Coronary artery (tissue), 2 donors: ENCODE data around the gene SH3D19.
A peak's percentile ranks its signal among the peaks of the same experiment; 100 is the strongest.
"Not testable (repeated sequence)": the region's sequence is repeated elsewhere in the genome, so short reads cannot be mapped to it uniquely, and the experiment has no call there.

ENCODE experiments used
- DNase-seq: peaks from one replicate; pipeline ENCODE4 v3.0.0-alpha.2; 2017; ENCODE audit warnings: low spot score
- H3K27ac ChIP-seq, 2 donors: fragments of 200-600 bp; sonication (generic); one replicate each; pipeline ENCODE4 v1.5.1; 2016 to 2019
- H3K4me3 ChIP-seq: fragments of 200-600 bp; sonication (generic); 2 replicates; pipeline ENCODE4 v1.5.1; 2016; ENCODE audit warnings: mild to moderate bottlenecking, moderate library complexity
- CTCF ChIP-seq: fragments of 200-600 bp; sonication (generic); IDR thresholded peaks from one replicate; pipeline ENCODE4 v1.5.1; 2019; ENCODE audit warnings: antibody characterized with exemption

SH3D19 gene

DNA sequence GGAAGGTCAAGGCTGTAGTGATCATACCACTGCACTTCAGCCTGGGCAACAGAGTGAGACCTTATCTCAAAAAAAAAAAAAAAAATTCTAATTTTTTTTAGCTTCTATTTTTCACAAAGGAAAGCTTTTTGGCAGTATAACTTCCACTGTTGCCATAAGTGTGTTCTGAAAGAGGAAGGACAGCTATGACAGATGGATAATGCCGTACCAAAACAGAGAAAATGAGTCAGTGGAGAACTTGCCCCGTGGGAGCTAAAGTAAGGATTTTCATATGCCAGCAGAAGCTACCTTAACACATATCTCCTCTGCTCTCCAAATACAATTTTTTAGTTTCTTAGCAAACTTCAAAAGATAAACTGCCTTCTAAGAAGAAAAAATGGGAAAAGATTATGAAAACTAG lies 182.2 kb downstream of the SH3D19 start:
- no peak for TF ChIP-seq CTCF
- Histone ChIP-seq H3K4me3 (no peak overlapping the region), H3K27ac (no peak overlapping the region)
- DNase-seq: no peak

DNA sequence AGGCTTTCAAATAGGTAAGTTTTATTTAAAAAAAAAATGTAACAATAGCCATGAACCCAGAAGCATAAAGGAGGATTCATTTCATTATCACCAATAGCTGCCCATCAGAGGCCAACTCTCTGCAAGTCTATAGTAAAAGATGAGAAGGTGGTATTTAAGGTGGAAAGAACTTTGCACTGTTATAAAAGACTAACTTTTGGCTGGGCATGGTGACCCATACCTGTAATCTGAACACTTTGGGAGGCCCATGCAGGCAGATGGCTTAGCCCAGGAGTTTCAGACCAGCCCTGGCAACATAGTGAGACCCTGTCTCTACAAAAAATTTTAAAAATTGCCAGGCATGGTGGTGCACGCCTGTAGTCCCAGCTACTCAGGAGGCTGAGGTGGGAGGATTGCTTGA lies 182.6 kb downstream of the SH3D19 start:
- DNase-seq: no peak
- TF ChIP-seq CTCF: no peak
- Histone ChIP-seq H3K27ac (no peak overlapping the region), H3K4me3 (no peak overlapping the region)

DNA sequence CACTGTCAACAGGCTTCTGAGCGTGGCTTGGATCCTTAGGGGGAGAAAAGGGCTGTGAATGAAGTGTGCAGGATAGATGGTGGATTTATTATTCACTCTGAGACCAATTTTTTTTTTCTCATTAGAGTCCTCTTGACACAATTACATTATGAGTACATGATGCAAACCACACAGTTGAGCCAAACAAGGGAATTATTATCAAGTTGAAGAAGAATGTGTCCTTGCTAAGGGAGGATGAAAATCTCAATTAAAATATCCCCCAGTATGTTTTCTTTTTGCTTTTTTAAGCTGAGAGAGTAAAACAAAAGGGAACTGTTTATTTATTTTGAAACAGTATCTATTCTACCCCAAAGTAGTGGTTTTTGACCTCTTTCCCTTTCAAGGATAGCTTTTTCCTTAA lies 185.6 kb downstream of the SH3D19 start:
- no peak overlapping the region for H3K27ac ChIP-seq
- no peak for DNase-seq
- TF ChIP-seq CTCF: no peak
- H3K4me3 ChIP-seq: no peak overlapping the region

GRCh38 chr4:151136048-151136447 lies 189.4 kb downstream of the SH3D19 start:
- not testable (repeated sequence) for DNase-seq, H3K4me3 ChIP-seq, H3K27ac ChIP-seq

DNA sequence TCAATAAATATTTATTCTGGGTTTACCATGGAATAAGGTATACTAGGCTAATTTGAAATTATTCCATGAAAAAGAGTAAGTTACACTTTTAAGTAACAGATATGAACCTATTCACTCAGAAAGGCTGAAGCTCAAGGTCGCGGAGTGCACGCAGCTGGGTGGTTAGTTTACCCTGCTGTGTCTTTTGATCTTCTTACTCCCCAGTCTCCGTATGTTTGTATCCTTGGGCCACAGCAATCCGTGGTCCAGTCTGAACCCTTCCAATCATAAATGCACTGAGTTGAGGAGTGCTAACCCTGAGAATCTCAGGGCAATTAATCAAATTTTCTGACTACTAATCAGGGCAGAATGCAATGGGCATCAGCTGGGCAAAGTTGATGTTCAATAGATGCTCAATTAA lies 192.1 kb downstream of the SH3D19 start:
- TF ChIP-seq CTCF: no peak
- no peak overlapping the region for H3K4me3 ChIP-seq
- DNase-seq: no peak
- no peak overlapping the region for H3K27ac ChIP-seq

GRCh38 chr4:151129796-151130195 lies 195.6 kb downstream of the SH3D19 start:
- no peak overlapping the region for H3K27ac ChIP-seq
- DNase-seq: no peak
- no peak for TF ChIP-seq CTCF
- H3K4me3 ChIP-seq: no peak overlapping the region

GRCh38 chr4:151117371-151117962 lies 207.9 kb downstream of the SH3D19 start:
- no peak overlapping the region for H3K27ac ChIP-seq
- no peak for DNase-seq
- peak; percentile 37 for TF ChIP-seq CTCF
- no peak overlapping the region for H3K4me3 ChIP-seq

GRCh38 chr4:151114986-151115385 lies 210.4 kb downstream of the SH3D19 start:
- H3K27ac ChIP-seq: peak overlapping the region in 1 of 2 donors; percentile 35
- H3K4me3 ChIP-seq: no peak overlapping the region
- TF ChIP-seq CTCF: no peak
- no peak for DNase-seq
